CD4-positive, alpha-beta T cell (primary cell): ENCODE data around the gene EID3. TPM values are rescaled to one million over a fixed set of nuclear protein-coding genes. Genes with fewer than 3 reads are reported as not detected.

ENCODE experiments used
- ATAC-seq: fragments of 200-7000 bp; cut with Tn5 transposase; one replicate; pipeline ENCODE4 v1.10.0; 2022; ENCODE audit warnings: mild to moderate bottlenecking; ENCODE audit not compliant: poor library complexity
- CTCF ChIA-PET: fragments of 350-600 bp; sonication (Branson Sonifier 250); formaldehyde crosslinking; loops from one replicate; lab custom pipeline; 2021; ENCODE audit warnings: antibody characterized with exemption, inconsistent platforms; lab: Charles Lee
- POLR2A ChIA-PET: fragments of 350-600 bp; sonication (Branson Sonifier 250); formaldehyde crosslinking; loops from one replicate; lab custom pipeline; 2021; ENCODE audit warnings: antibody characterized with exemption, inconsistent platforms; lab: Charles Lee
- DNase-seq, 14 experiments: peaks; one replicate each; pipeline ENCODE4 v3.0.0-alpha.2; 2013 to 2020; ENCODE audit warnings: mixed read lengths in 2 of 14
- H3K27ac ChIP-seq, 2 donors: one replicate each; pipeline versions ENCODE4 v1.5.1 to v1.7.0; 2013; ENCODE audit warnings: low read length in 2 of 2, low read depth in 1 of 2, mild to moderate bottlenecking in 1 of 2
- H3K27me3 ChIP-seq, 2 experiments: 1 replicate in 1 of 2; 2 replicates in 1 of 2; pipeline versions ENCODE4 v1.6.1 to v1.7.0; 2013; ENCODE audit warnings: low read length in 2 of 2, control low read depth in 1 of 2, mild to moderate bottlenecking in 1 of 2, moderate library complexity in 1 of 2; ENCODE audit not compliant: insufficient read depth in 2 of 2, control insufficient read depth in 1 of 2
- H3K36me3 ChIP-seq: one replicate; pipeline ENCODE4 v1.6.1; 2013; ENCODE audit warnings: low read length, control low read depth; ENCODE audit not compliant: insufficient read depth
- H3K4me1 ChIP-seq: one replicate; pipeline ENCODE4 v1.6.1; 2013; ENCODE audit warnings: low read length, control low read depth; ENCODE audit not compliant: insufficient read depth
- H3K4me3 ChIP-seq: one replicate; pipeline ENCODE4 v1.5.1; 2013; ENCODE audit warnings: mild to moderate bottlenecking, low read length, moderate library complexity
- H3K9me3 ChIP-seq, 2 experiments: 1 replicate in 1 of 2; 2 replicates in 1 of 2; pipeline versions ENCODE4 v1.6.1 to v1.7.0; 2013; ENCODE audit warnings: low read length in 2 of 2, mild to moderate bottlenecking in 2 of 2, control low read depth in 1 of 2, moderate library complexity in 1 of 2; ENCODE audit not compliant: control insufficient read depth in 1 of 2, insufficient read depth in 1 of 2
- H3K27ac Mint-ChIP-seq: one replicate; pipeline ENCODE4 v1.8.0; 2020; ENCODE audit warnings: mixed read lengths
- H3K27me3 Mint-ChIP-seq: one replicate; pipeline ENCODE4 v1.8.0; 2021; ENCODE audit warnings: mixed read lengths
- H3K36me3 Mint-ChIP-seq: one replicate; pipeline ENCODE4 v1.8.0; 2021; ENCODE audit warnings: low read depth, mixed read lengths
- H3K4me1 Mint-ChIP-seq: one replicate; pipeline ENCODE4 v1.8.0; 2021; ENCODE audit warnings: low read depth, mixed read lengths
- H3K4me3 Mint-ChIP-seq: one replicate; pipeline ENCODE4 v1.8.0; 2020; ENCODE audit warnings: mild to moderate bottlenecking, mixed read lengths
- H3K9me3 Mint-ChIP-seq: one replicate; pipeline ENCODE4 v1.8.0; 2020; ENCODE audit warnings: mixed read lengths
- CTCF ChIP-seq: fragments of 200-600 bp; IDR thresholded peaks from one replicate; pipeline ENCODE4 v1.8.0; 2022; ENCODE audit warnings: antibody characterized with exemption, mild to moderate bottlenecking
- intact Hi-C, 2 experiments: fragments of 100-400 bp; cut with DNase I in 1 of 2; cut with micrococcal nuclease in 1 of 2; formaldehyde crosslinking; loops; one replicate each; pipeline versions ENCODE4 v1.15.1 to v1.9.0; 2023 to 2025; cut with DNase I, micrococcal nuclease
- total RNA-seq, 174 experiments: library from RNA in 2 of 174; stranded (reverse) in 2 of 174; gene quantifications; one replicate each; pipeline ENCODE4 v1.2.3 and lab custom pipeline; 2021 to 2026

Gene EID3
- total RNA-seq, 2 experiments from 2014 or later: 13.5 to 14.3 TPM

- ATAC-seq: no peak
- Mint-ChIP-seq H3K27ac (no peak overlapping the region), H3K9me3 (no peaks in the 10 kb centered on the region), H3K36me3 (peaks cover 39% of the 10 kb centered on the region), H3K27me3 (no peaks in the 10 kb centered on the region), H3K4me1 (no peaks in the 10 kb centered on the region), H3K4me3 (no peak overlapping the region)
- Histone ChIP-seq H3K36me3 (peaks cover 25% of the 10 kb centered on the region), H3K4me3 (no peak overlapping the region), H3K27ac (no peak overlapping the region), H3K27me3 (no peaks in the 10 kb centered on the region), H3K9me3 (no peaks in the 10 kb centered on the region), H3K4me1 (no peaks in the 10 kb centered on the region)
- no peak for TF ChIP-seq CTCF
- DNase-seq: no peak
- POLR2A ChIA-PET: no interaction called here
- intact Hi-C loops: no loop called here
- CTCF ChIA-PET: interaction anchor here (1.6 to 1.7 kb wide), 2 partner anchors 30 to 136 kb away, joined by 3 to 5 read pairs; partner anchors contain the start of gene TXNRD1
Measured at GRCh38 chr12:104351057-104351983, 47.8 kb downstream of the EID3 start.

GRCh38 chr12:104352106-104352713, 48.7 kb downstream of the EID3 start:
- H3K27ac ChIP-seq: no peak overlapping the region
- H3K4me1 ChIP-seq: no peaks in the 10 kb centered on the region
- no peak overlapping the region for H3K4me3 ChIP-seq
- H3K36me3 ChIP-seq: peaks cover 22% of the 10 kb centered on the region
- H3K27me3 ChIP-seq: no peaks in the 10 kb centered on the region
- no peaks in the 10 kb centered on the region for H3K27me3 Mint-ChIP-seq
- intact Hi-C loops: no loop called here
- no peak for TF ChIP-seq CTCF
- DNase-seq: no peak
- H3K9me3 ChIP-seq: no peaks in the 10 kb centered on the region
- no peaks in the 10 kb centered on the region for H3K4me1 Mint-ChIP-seq
- ChIA-PET CTCF (interaction anchor here (1.6 to 1.7 kb wide), 2 partner anchors 29 to 136 kb away, joined by 3 to 5 read pairs; partner anchors contain the start of gene TXNRD1), POLR2A (no interaction called here)
- no peaks in the 10 kb centered on the region for H3K9me3 Mint-ChIP-seq
- H3K36me3 Mint-ChIP-seq: peaks cover 33% of the 10 kb centered on the region
- no peak for ATAC-seq
- H3K4me3 Mint-ChIP-seq: no peak overlapping the region
- H3K27ac Mint-ChIP-seq: no peak overlapping the region

GRCh38 chr12:104353012-104353981, 49.8 kb downstream of the EID3 start:
- no peaks in the 10 kb centered on the region for H3K4me1 ChIP-seq
- no peaks in the 10 kb centered on the region for H3K9me3 ChIP-seq
- peaks cover 23% of the 10 kb centered on the region for H3K36me3 Mint-ChIP-seq
- ATAC-seq: no peak
- intact Hi-C loops: no loop called here
- peaks cover 15% of the 10 kb centered on the region for H3K36me3 ChIP-seq
- no peaks in the 10 kb centered on the region for H3K4me1 Mint-ChIP-seq
- DNase-seq: no peak
- no peaks in the 10 kb centered on the region for H3K9me3 Mint-ChIP-seq
- no peaks in the 10 kb centered on the region for H3K27me3 Mint-ChIP-seq
- no peaks in the 10 kb centered on the region for H3K27me3 ChIP-seq
- no peak for TF ChIP-seq CTCF
- no peak overlapping the region for H3K27ac ChIP-seq
- no peak overlapping the region for H3K27ac Mint-ChIP-seq
- H3K4me3 Mint-ChIP-seq: no peak overlapping the region
- CTCF ChIA-PET: interaction anchor here (1.6 to 1.7 kb wide), 2 partner anchors 28 to 137 kb away, joined by 3 to 5 read pairs; partner anchors contain the start of gene TXNRD1
- POLR2A ChIA-PET: no interaction called here
- H3K4me3 ChIP-seq: no peak overlapping the region
